ENCODE results near the gene TNS3. TPM values are rescaled to one million over a fixed set of nuclear protein-coding genes. Genes with fewer than 3 reads are reported as not detected.

Gene TNS3
- total and polyA plus RNA-seq, 10 of the 15 experiments (the other 5 are each of a cell fraction or from before 2014, with no cell fraction given): 0.27 to 2.7 (median 0.79) TPM

DNA sequence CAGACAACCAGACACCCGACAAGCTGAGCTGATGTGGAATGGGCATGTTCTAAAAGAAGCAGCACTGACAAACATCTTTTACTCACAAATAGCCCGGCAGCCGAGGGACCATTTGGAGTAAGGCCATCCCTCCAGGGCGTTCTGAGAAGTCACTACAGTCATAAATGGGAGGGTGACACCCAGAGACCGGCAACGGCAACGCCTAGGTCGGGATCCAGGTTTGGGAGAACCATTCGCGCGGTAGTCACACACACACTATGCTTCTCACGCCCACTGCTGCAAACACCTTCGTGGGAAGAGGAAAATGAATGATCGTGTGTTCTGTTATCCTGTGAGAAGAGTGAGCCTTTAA lies 9.8 kb downstream of the TNS3 start (continued):
- TF ChIP-seq WRNIP1 (IDR thresholded peaks at IDR 0.05; ENCODE audit: borderline replicate concordance, low read depth, low read length) (no peak), FOS (IDR thresholded peaks at IDR 0.05; ENCODE audit: borderline replicate concordance, extremely low read depth, insufficient read length) (no peak), CEBPB (IDR thresholded peaks at IDR 0.05; ENCODE audit: borderline replicate concordance in 1 of 2, low read depth in 2 of 2, low read length in 2 of 2) (no peak), CREM (IDR thresholded peaks at IDR 0.05; ENCODE audit: low read depth) (no peak), SIX5 (IDR thresholded peaks at IDR 0.05; ENCODE audit: low read depth, low read length, severe bottlenecking) (no peak), TARDBP (IDR thresholded peaks at IDR 0.05; ENCODE audit: borderline replicate concordance) (no peak), BACH1 (IDR thresholded peaks at IDR 0.05; ENCODE audit: borderline replicate concordance) (no peak), GATAD2B (conservative IDR thresholded peaks at IDR 0.05; ENCODE audit: low read depth) (no peak)
- TF ChIP-seq, protein P1, sequence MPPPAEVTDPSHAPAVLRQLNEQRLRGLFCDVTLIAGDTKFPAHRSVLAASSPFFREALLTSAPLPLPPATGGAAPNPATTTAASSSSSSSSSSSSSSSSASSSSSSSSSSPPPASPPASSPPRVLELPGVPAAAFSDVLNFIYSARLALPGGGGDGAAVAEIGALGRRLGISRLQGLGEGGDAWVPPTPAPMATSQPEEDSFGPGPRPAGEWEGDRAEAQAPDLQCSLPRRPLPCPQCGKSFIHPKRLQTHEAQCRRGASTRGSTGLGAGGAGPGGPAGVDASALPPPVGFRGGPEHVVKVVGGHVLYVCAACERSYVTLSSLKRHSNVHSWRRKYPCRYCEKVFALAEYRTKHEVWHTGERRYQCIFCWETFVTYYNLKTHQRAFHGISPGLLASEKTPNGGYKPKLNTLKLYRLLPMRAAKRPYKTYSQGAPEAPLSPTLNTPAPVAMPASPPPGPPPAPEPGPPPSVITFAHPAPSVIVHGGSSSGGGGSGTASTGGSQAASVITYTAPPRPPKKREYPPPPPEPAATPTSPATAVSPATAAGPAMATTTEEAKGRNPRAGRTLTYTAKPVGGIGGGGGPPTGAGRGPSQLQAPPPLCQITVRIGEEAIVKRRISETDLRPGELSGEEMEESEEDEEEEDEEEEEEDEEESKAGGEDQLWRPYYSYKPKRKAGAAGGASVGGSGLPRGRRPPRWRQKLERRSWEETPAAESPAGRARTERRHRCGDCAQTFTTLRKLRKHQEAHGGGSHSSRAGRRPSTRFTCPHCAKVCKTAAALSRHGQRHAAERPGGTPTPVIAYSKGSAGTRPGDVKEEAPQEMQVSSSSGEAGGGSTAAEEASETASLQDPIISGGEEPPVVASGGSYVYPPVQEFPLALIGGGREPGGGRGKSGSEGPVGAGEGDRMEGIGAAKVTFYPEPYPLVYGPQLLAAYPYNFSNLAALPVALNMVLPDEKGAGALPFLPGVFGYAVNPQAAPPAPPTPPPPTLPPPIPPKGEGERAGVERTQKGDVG (CRISPR knock-in tag; IDR thresholded peaks at IDR 0.05): no peak

DNA sequence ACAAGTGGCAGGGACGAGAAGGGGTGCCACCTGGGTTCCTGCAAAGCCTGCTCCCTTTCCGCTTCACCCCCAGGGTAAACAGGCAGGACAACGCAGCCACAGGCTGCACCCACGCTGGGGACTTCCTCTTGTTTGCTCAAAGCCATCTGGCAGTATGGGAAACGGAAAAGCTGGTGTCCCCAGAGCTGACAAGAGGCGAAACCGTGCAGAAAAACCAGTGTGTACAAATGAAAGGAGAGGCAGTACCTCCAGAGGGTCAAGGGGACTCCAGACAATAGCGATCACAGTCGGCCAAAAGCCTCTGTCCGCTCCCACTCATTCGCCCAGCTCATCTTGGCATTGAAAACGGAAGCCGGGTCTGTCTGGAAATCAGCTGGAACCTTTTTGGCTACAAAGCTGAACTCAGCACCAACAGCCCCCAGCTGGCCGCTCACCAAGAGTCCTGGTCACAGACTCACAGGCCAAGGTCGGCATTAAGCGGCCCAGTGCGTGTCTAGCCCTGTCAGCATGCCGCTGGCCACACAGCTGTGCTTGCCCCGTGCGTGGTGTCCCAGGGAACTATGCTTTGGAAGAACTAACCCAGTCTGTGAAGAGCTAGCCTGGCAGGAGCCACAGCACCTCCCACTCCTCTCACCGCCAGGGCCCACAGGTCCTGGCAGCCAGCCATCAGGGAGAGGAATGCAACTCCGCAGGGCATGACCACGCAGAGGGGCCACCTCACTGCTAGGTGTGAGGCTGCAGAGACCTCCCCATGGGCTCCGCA lies 10.4 kb downstream of the TNS3 start:
- BruUV-seq (replicated peaks): no TSS peak
- FAIRE-seq: no peak
- SMC1A ChIA-PET (ENCODE audit: uncharacterized antibody, unreplicated experiment): no interaction called here

More for the DNA sequence above, 10.4 kb downstream of the TNS3 start:
- H3K79me2 ChIP-seq (ENCODE audit: control insufficient read depth, insufficient read depth, low read length): no peaks in the 10 kb centered on the region
- H4K20me1 ChIP-seq (ENCODE audit: control insufficient read depth, insufficient read depth): no peaks in the 10 kb centered on the region
- H3K27ac ChIP-seq (ENCODE audit: control insufficient read depth, insufficient read depth): no peak overlapping the region
- ChIA-PET RAD21 (ENCODE audit: unreplicated experiment) (no interaction called here), POLR2A (no interaction called here), CTCF (interaction anchor here (0.6 kb wide), 1 partner anchor 279 kb away, joined by 3 read pairs; no protein-coding TSS in a partner anchor)
- DNase-seq (ENCODE audit: low read depth, low spot score) (no peak), ATAC-seq (no peak; the same call in 2 of the 3 replicates)
- no peak overlapping the region for H3K4me2 ChIP-seq (ENCODE audit: control insufficient read depth, insufficient read depth)
- in situ Hi-C loops (cut with MboI): no loop called here
- H3K4me3 ChIP-seq: no peak overlapping the region
- no peaks in the 10 kb centered on the region for H3K9me3 ChIP-seq (replicated peaks; ENCODE audit: control insufficient read depth, insufficient read depth, low read length)
- TF ChIP-seq RBBP5 (conservative IDR thresholded peaks at IDR 0.05) (no peak), KDM1A (IDR thresholded peaks at IDR 0.05; ENCODE audit: borderline replicate concordance) (no peak), BACH1 (IDR thresholded peaks at IDR 0.05; ENCODE audit: borderline replicate concordance) (no peak), SMC3 (IDR thresholded peaks at IDR 0.05; ENCODE audit: borderline replicate concordance, low read length) (no peak)
- TF ChIP-seq, protein P2, sequence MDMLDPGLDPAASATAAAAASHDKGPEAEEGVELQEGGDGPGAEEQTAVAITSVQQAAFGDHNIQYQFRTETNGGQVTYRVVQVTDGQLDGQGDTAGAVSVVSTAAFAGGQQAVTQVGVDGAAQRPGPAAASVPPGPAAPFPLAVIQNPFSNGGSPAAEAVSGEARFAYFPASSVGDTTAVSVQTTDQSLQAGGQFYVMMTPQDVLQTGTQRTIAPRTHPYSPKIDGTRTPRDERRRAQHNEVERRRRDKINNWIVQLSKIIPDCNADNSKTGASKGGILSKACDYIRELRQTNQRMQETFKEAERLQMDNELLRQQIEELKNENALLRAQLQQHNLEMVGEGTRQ (IDR thresholded peaks at IDR 0.05; ENCODE audit: borderline replicate concordance, low read depth, low read length): no peak
- TF ChIP-seq, protein P3, sequence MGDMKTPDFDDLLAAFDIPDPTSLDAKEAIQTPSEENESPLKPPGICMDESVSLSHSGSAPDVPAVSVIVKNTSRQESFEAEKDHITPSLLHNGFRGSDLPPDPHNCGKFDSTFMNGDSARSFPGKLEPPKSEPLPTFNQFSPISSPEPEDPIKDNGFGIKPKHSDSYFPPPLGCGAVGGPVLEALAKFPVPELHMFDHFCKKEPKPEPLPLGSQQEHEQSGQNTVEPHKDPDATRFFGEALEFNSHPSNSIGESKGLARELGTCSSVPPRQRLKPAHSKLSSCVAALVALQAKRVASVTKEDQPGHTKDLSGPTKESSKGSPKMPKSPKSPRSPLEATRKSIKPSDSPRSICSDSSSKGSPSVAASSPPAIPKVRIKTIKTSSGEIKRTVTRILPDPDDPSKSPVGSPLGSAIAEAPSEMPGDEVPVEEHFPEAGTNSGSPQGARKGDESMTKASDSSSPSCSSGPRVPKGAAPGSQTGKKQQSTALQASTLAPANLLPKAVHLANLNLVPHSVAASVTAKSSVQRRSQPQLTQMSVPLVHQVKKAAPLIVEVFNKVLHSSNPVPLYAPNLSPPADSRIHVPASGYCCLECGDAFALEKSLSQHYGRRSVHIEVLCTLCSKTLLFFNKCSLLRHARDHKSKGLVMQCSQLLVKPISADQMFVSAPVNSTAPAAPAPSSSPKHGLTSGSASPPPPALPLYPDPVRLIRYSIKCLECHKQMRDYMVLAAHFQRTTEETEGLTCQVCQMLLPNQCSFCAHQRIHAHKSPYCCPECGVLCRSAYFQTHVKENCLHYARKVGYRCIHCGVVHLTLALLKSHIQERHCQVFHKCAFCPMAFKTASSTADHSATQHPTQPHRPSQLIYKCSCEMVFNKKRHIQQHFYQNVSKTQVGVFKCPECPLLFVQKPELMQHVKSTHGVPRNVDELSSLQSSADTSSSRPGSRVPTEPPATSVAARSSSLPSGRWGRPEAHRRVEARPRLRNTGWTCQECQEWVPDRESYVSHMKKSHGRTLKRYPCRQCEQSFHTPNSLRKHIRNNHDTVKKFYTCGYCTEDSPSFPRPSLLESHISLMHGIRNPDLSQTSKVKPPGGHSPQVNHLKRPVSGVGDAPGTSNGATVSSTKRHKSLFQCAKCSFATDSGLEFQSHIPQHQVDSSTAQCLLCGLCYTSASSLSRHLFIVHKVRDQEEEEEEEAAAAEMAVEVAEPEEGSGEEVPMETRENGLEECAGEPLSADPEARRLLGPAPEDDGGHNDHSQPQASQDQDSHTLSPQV (IDR thresholded peaks at IDR 0.05): no peak
- peaks cover 0 to 2% of the 10 kb centered on the region in 2 experiments; a peak in 1 of 4 replicates for H3K27me3 ChIP-seq (replicated peaks in 1 of 2; ENCODE audit: control insufficient read depth in 2 of 2, insufficient read depth in 2 of 2, low read length in 1 of 2)
- H3K36me3 ChIP-seq (ENCODE audit: control insufficient read depth in 2 of 2, insufficient read depth in 2 of 2, low read length in 1 of 2): no peaks in the 10 kb centered on the region
- no peak overlapping the region for H3K9ac ChIP-seq (ENCODE audit: control insufficient read depth, insufficient read depth, low read length)
- H3K4me1 ChIP-seq (ENCODE audit: control insufficient read depth, insufficient read depth, low read length): peaks cover 30% of the 10 kb centered on the region
- intact Hi-C loops (cut with micrococcal nuclease; ENCODE audit: unreplicated experiment): no loop called here
- WGBS (ENCODE audit: insufficient coverage, insufficient replicate concordance, low lambda C conversion rate, missing lambda C conversion rate): 50% methylated on average over 24 of the region's 24 CpGs
- peak overlapping the region; percentile 12; the same call in 1 of the 2 replicates for H2AFZ ChIP-seq (ENCODE audit: control insufficient read depth, low read depth, low read length)

Data from GM12878 (cell line).